ENCODE measurements around the gene LCN2.

DNA sequence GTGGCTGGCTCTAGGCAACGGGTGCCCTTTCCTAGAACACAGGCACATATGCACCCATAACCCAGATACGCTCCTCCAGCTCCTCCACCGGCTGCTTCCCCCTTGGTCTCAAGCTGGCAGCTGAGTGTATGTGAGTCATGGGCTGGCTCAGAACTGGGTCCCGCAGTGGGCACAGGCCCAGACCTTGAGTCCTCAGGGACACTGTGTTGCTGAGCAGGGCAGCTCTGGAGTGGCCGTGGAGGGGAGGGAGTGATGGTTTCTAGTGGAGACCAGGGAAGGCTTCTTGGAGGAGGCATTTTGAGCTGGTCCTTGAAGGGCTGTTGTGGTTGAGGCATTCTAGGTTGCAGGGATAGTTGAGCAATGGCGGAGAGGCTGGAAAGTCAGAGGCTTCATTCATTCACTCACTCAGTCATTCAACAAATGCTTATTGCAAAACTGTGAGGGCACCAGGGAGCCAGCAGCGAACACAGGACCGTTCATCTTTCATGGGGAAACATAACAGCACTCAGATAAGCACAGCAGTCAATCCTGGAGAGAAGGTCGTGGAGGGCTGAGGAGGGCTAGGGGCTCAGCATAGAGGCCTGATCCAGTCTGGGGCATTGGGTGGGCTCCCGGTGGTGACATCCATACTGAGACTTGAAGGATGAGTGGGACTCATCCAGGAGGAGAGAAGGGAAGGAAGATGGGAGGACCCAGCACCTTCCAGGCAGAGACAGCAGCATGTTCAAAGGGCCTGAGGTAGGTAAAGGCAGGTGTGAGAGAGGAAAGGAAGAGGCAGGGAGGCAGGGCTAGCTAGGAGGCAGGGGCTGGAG, 13.2 kb downstream of the LCN2 start:
- TF ChIP-seq, protein P1, sequence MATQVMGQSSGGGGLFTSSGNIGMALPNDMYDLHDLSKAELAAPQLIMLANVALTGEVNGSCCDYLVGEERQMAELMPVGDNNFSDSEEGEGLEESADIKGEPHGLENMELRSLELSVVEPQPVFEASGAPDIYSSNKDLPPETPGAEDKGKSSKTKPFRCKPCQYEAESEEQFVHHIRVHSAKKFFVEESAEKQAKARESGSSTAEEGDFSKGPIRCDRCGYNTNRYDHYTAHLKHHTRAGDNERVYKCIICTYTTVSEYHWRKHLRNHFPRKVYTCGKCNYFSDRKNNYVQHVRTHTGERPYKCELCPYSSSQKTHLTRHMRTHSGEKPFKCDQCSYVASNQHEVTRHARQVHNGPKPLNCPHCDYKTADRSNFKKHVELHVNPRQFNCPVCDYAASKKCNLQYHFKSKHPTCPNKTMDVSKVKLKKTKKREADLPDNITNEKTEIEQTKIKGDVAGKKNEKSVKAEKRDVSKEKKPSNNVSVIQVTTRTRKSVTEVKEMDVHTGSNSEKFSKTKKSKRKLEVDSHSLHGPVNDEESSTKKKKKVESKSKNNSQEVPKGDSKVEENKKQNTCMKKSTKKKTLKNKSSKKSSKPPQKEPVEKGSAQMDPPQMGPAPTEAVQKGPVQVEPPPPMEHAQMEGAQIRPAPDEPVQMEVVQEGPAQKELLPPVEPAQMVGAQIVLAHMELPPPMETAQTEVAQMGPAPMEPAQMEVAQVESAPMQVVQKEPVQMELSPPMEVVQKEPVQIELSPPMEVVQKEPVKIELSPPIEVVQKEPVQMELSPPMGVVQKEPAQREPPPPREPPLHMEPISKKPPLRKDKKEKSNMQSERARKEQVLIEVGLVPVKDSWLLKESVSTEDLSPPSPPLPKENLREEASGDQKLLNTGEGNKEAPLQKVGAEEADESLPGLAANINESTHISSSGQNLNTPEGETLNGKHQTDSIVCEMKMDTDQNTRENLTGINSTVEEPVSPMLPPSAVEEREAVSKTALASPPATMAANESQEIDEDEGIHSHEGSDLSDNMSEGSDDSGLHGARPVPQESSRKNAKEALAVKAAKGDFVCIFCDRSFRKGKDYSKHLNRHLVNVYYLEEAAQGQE (IDR thresholded peaks at IDR 0.05; ENCODE audit: insufficient read depth in 1 of 2, low read depth in 2 of 2, low read length in 2 of 2) = no peak
- TF ChIP-seq POLR2AphosphoS5 (IDR thresholded peaks at IDR 0.05; ENCODE audit: low read depth, low read length) = no peak
- TF ChIP-seq TAF1 (IDR thresholded peaks at IDR 0.05; ENCODE audit: borderline replicate concordance, insufficient read depth, low read length) = no peak
